ENCODE data around the gene SCN1A. TPM values are rescaled to one million over a fixed set of nuclear protein-coding genes. Genes with fewer than 3 reads are reported as not detected.

Gene SCN1A
- total and polyA plus RNA-seq, 2 experiments from 2014 or later = under 0.01 TPM; not detected in 1

Other genes starting within 250 kb of the SCN1A start
- 14.2 and 30.1 TPM in 2 replicates for gene TTC21B, start 174.2 kb downstream of the SCN1A start, total RNA-seq
- 13.0 and 14.0 TPM in 2 replicates for gene TTC21B, start 174.2 kb downstream of the SCN1A start, polyA plus RNA-seq
- 1.4 and 2.4 TPM in 2 replicates for gene SCN9A, start 247.9 kb upstream of the SCN1A start, total RNA-seq
- 1.4 and 2.7 TPM in 2 replicates for gene SCN9A, start 247.9 kb upstream of the SCN1A start, polyA plus RNA-seq